SK-MEL-5 (cell line): ENCODE data around the gene GFY. TPM values are rescaled to one million over a fixed set of nuclear protein-coding genes. Genes with fewer than 3 reads are reported as not detected.
"Not testable (repeated sequence)": the region's sequence is repeated elsewhere in the genome, so short reads cannot be mapped to it uniquely, and the experiment has no call there.

Experiments
- DNase-seq: peaks from one replicate; pipeline ENCODE4 v3.0.0-alpha.2; 2016; ENCODE audit warnings: low read depth, low spot score
- in situ Hi-C: cut with HindIII; loops from 2 replicates; pipeline ENCODE4 v1.10.0; 2016; ENCODE audit warnings: low sequenced_read_pairs, high pct_unique_total_duplicates, low pct_unique_long_range_greater_than_20kb
- total RNA-seq: library from RNA; depleted of rRNA; stranded (reverse); fragments of >200 nt; shearing (Covaris generic); gene quantifications from 2 replicates; pipeline ENCODE4 v1.2.3, GENCODE V29; 2014

Gene GFY
- total RNA-seq, 1 experiment from 2014 or later = not detected

GRCh38 chr19:49453013-49453756 is 28.0 kb downstream of the GFY start, which contains the start of gene ALDH16A1:
Gene ALDH16A1, plus strand, starts transcription at chr19:49453225. Its CDS starts 107 bp downstream, at chr19:49453332.
- peak; percentile 97 for DNase-seq
- in situ Hi-C loops = no loop called here

- in situ Hi-C loops = no loop called here
- DNase-seq = no peak
Measured at GRCh38 chr19:49453757-49454240, 28.6 kb downstream of the GFY start.

- in situ Hi-C loops = no loop called here
- DNase-seq = no peak
Measured at GRCh38 chr19:49455773-49456172, 30.6 kb downstream of the GFY start.

DNA sequence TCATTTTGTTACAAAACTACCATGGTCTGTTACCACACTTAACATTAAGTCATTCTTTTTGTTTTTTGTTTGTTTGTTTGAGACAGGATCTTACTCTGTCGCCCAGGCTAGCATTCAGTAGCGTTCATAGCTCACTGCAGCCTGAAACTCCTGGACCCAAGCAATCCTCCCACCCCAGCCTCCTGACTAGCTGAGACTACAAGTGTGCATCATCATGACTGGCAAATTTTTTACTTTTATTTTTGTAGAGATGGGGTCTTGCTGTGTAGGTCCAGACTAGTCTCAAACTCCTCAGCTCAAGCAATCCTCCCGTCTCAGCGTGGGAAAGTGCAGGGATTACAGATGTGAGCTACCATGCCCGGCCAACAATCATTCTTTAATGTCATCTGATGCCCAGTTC is 31.1 kb downstream of the GFY start:
- in situ Hi-C loops = no loop called here
- DNase-seq = no peak

- DNase-seq = no peak
- in situ Hi-C loops = no loop called here
Measured at GRCh38 chr19:49458567-49458903, 33.3 kb downstream of the GFY start.

DNA sequence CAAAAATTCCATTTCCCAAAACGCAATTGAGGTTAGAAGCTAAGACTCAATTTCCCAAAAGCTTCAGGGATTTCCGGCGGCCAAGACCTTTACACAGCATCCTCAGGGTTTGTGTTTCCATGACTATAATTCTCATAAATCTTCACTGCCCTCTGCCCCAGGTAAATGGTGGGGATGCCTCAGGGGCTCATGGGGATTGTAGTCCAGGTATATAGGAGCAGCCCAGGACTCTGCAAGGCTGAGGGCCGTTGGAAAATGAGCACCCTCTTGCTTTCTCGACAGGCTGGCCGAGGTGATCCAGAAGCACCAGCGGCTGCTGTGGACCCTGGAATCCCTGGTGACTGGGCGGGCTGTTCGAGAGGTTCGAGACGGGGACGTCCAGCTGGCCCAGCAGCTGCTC is 34.2 kb downstream of the GFY start:
- in situ Hi-C loops = no loop called here
- no peak for DNase-seq

GRCh38 chr19:49461130-49461529 is 35.9 kb downstream of the GFY start:
- DNase-seq, in situ Hi-C loops: not testable (repeated sequence)

DNA sequence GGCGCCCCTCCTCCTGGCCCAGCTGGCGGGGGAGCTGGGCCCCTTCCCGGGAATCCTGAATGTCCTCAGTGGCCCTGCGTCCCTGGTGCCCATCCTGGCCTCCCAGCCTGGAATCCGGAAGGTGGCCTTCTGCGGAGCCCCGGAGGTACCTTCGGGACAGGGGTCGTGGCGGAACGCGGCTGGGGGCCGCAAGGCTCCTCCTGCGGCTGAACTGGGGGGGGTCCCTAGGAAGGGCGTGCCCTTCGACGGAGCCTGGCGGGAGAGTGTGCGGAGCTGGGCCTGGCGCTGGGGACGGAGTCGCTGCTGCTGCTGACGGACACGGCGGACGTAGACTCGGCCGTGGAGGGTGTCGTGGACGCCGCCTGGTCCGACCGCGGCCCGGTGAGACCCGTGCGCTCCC is 36.5 kb downstream of the GFY start:
- no peak for DNase-seq
- in situ Hi-C loops = no loop called here

DNA sequence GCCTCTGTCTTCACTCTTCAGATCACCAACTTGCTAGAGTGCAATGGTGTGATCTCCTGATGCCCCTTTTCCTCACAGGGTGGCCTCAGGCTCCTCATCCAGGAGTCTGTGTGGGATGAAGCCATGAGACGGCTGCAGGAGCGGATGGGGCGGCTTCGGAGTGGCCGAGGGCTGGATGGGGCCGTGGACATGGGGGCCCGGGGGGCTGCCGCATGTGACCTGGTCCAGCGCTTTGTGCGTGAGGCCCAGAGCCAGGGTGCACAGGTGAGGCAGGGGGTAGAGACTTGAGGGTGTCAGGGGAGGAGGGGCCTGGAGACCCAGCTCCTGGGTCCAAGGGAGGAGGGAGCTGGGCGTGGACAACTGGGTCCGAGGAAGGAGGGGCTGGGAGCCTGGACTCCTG is 37.3 kb downstream of the GFY start:
- DNase-seq = no peak
- in situ Hi-C loops = no loop called here

DNA sequence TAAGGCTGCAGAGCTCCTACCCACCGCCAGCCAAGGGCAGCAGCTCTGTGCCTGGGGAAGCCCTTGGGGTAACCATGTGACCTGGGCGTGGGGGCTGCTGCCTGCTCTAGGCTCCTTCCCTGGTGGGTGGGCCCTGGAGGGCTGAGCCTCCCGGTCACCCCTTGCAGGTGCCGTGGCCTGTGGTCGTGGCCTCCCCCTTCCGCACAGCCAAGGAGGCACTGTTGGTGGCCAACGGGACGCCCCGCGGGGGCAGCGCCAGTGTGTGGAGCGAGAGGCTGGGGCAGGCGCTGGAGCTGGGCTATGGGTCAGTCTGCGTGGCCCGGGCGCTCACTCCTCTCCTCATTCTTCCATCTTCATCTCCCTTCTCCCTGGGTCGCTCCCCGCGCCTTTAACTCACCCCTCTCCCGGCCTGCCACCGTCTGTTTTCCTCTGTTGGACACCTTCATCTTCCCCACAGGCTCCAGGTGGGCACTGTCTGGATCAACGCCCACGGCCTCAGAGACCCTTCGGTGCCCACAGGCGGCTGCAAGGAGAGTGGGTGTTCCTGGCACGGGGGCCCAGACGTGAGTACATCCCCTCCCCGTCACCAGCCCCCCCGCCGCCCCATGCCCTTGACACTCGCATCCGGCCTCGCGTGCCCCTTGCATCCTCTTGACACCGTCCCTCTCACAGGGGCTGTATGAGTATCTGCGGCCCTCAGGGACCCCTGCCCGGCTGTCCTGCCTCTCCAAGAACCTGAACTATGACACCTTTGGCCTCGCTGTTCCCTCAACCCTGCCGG is 39.0 kb downstream of the GFY start:
- DNase-seq = no peak
- in situ Hi-C loops = no loop called here

DNA sequence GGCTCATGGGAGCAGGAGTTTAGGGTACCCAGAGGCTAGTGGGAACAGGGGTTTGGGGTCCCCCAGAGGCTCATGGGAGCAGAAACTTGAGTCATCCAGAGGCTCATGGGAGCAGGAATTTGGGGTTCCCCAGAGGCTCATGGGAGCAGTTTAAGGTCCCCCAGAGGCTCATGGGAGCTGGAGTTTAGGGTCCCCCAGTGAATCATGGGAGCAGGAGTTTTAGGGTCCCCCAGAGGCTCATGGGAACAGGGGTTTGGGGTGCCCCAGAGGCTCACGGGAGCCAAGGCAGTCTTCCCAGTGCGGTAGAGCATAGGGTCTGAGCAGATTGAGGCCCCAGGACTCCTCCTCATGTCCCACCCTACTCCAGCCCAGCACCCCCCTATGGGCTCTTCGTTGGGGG is 40.2 kb downstream of the GFY start:
- in situ Hi-C loops = no loop called here
- DNase-seq = no peak

- DNase-seq = no peak
- in situ Hi-C loops = no loop called here
Measured at GRCh38 chr19:49468199-49468598, 43.0 kb downstream of the GFY start.

DNA sequence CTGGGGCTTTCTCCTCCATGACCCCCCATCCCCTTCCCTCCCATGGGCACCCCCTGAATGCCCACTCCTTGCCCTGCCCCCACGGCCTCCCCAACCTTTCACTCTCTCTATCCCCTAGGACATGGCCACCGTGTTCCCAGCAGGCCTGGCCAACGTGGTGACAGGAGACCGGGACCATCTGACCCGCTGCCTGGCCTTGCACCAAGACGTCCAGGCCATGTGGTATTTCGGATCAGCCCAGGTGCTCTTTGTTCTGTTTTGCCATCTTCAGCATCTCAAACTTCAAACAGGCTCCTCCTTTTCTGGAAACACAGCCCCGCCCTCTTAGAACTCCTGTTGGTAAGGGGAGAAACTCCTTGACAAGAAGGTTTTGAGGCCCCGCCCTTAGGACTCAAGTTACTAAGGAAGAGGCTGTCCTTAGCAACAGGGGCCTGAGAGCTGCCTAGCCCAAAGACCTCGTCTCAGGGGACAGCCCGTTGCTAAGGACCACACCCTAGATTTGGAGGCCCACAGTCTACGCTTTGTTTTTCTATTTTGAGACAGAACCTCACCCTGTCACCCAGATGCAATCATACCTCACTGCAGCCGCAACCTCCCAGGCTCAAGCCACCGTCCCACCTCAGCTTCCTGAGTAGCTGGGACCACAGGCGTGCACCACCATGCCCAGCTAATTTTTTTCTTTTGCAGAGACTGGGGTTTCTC is 43.7 kb downstream of the GFY start:
- in situ Hi-C loops = no loop called here
- peak; percentile 71 for DNase-seq

DNA sequence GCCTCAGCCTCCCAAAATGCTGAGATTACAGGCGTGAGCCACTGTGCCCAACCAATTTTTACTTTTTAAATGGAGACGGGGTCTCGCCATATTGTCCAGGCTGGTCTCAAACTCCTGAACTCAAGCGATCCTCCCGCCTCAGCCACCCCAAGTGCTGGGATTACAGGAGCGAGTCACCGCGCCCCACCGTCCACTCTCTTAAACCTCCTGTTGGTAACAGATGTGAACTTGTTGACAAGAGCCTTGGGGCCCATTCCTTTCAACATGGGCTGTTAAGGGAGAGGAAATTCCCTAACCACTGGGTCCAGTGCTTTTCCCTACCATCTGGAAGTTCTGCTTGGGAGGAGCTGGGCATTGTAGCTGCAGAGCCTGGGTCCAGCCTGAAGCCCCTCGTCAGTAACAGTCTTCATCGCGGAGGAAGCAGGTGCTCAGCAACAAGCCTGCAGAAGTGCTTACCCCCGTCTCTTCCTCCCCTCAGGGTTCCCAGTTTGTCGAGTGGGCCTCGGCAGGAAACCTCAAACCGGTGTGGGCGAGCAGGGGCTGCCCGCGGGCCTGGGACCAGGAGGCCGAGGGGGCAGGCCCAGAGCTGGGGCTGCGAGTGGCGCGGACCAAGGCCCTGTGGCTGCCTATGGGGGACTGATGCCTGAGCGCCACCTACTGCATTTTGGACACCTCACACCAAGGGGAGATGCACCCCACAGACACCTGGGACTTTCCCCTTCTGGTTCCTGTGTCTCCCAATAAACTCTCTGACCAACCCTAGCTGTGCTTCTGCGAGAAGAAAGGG is 44.8 kb downstream of the GFY start:
- no peak for DNase-seq
- in situ Hi-C loops = no loop called here

GRCh38 chr19:49470615-49470978 is 45.4 kb downstream of the GFY start:
- in situ Hi-C loops = no loop called here
- DNase-seq = no peak

- no peak for DNase-seq
- in situ Hi-C loops = no loop called here
Measured at GRCh38 chr19:49472936-49473335, 47.7 kb downstream of the GFY start.

- in situ Hi-C loops, DNase-seq: not testable (repeated sequence)
Measured at GRCh38 chr19:49473501-49473867, 48.3 kb downstream of the GFY start.
